H9 (cell line): Measurements from ENCODE around the gene TAF1C. TPM values are rescaled to one million over a fixed set of nuclear protein-coding genes. Genes with fewer than 3 reads are reported as not detected.

ENCODE experiments used
- DNase-seq: peaks from one replicate; pipeline ENCODE4 v3.0.0-alpha.2; 2017
- H2AFZ ChIP-seq: one replicate; pipeline ENCODE4 v1.6.1; 2013; ENCODE audit warnings: mild to moderate bottlenecking, low read length, control low read depth, moderate library complexity
- H2AK5ac ChIP-seq: 2 replicates; pipeline ENCODE4 v1.6.1; 2013; ENCODE audit warnings: low read length, control low read depth, mixed read lengths; ENCODE audit not compliant: insufficient read length
- H2BK120ac ChIP-seq: one replicate; pipeline ENCODE4 v1.6.1; 2013; ENCODE audit warnings: low read depth, mild to moderate bottlenecking, low read length, control low read depth, inconsistent platforms; ENCODE audit not compliant: poor library complexity, severe bottlenecking
- H2BK12ac ChIP-seq: 2 replicates; pipeline ENCODE4 v1.6.1; 2013; ENCODE audit warnings: low read length, control low read depth, mixed read lengths, low read depth; ENCODE audit not compliant: insufficient read length
- H2BK15ac ChIP-seq: 2 replicates; pipeline ENCODE4 v1.6.1; 2013; ENCODE audit warnings: low read depth, low read length, control low read depth
- H2BK20ac ChIP-seq: one replicate; pipeline ENCODE4 v1.6.1; 2013; ENCODE audit warnings: low read depth, mild to moderate bottlenecking, low read length, control low read depth, inconsistent platforms; ENCODE audit not compliant: poor library complexity, severe bottlenecking
- H2BK5ac ChIP-seq: 2 replicates; pipeline ENCODE4 v1.6.1; 2013; ENCODE audit warnings: low read length, control low read depth, mixed read lengths; ENCODE audit not compliant: insufficient read length
- H3K14ac ChIP-seq: 2 replicates; pipeline ENCODE4 v1.6.1; 2013; ENCODE audit warnings: low read length, control low read depth; ENCODE audit not compliant: insufficient read depth
- H3K18ac ChIP-seq: 2 replicates; pipeline ENCODE4 v1.6.1; 2013; ENCODE audit warnings: low read depth, mild to moderate bottlenecking, mixed read lengths, low read length, control low read depth; ENCODE audit not compliant: insufficient read length
- H3K23ac ChIP-seq: 2 replicates; pipeline ENCODE4 v1.6.1; 2013; ENCODE audit warnings: low read length, control low read depth, mixed read lengths, low read depth; ENCODE audit not compliant: insufficient read length
- H3K23me2 ChIP-seq: 2 replicates; pipeline ENCODE4 v1.6.1; 2013; ENCODE audit warnings: low read depth, mild to moderate bottlenecking, mixed read lengths, low read length, control low read depth; ENCODE audit not compliant: insufficient read length, poor library complexity, severe bottlenecking
- H3K27ac ChIP-seq: 2 replicates; pipeline ENCODE4 v1.5.1; 2013; ENCODE audit warnings: low read length, control low read depth, mixed read lengths, low read depth; ENCODE audit not compliant: insufficient read length
- H3K27me3 ChIP-seq: 2 replicates; pipeline ENCODE4 v1.6.1; 2013; ENCODE audit warnings: low read length, control low read depth, inconsistent platforms; ENCODE audit not compliant: insufficient read depth
- H3K4ac ChIP-seq: 2 replicates; pipeline ENCODE4 v1.6.1; 2013; ENCODE audit warnings: low read depth, mild to moderate bottlenecking, control low read depth, inconsistent platforms, low read length, moderate library complexity
- H3K4me1 ChIP-seq: 2 replicates; pipeline ENCODE4 v1.6.1; 2013; ENCODE audit warnings: low read length, control low read depth, inconsistent platforms; ENCODE audit not compliant: insufficient read depth
- H3K4me2 ChIP-seq: 2 replicates; pipeline ENCODE4 v1.6.1; 2013; ENCODE audit warnings: low read length, control low read depth, mixed read lengths; ENCODE audit not compliant: insufficient read length, insufficient read depth
- H3K56ac ChIP-seq: 2 replicates; pipeline ENCODE4 v1.6.1; 2013; ENCODE audit warnings: low read depth, mild to moderate bottlenecking, mixed read lengths, low read length, control low read depth; ENCODE audit not compliant: insufficient read length
- H3K79me1 ChIP-seq: 2 replicates; pipeline ENCODE4 v1.6.1; 2013; ENCODE audit warnings: low read depth, mild to moderate bottlenecking, moderate library complexity, low read length, control low read depth, inconsistent platforms; ENCODE audit not compliant: insufficient read depth, poor library complexity, severe bottlenecking
- H3K79me2 ChIP-seq: 2 replicates; pipeline ENCODE4 v1.6.1; 2013; ENCODE audit warnings: low read length, control low read depth, inconsistent platforms; ENCODE audit not compliant: insufficient read depth
- H3K9ac ChIP-seq: 2 replicates; pipeline ENCODE4 v1.6.1; 2013; ENCODE audit warnings: low read length, control low read depth, mixed read lengths; ENCODE audit not compliant: insufficient read length; ENCODE audit errors: extremely low read depth
- H3K9me3 ChIP-seq: one replicate; pipeline ENCODE4 v1.6.1; 2013; ENCODE audit warnings: low read depth, low read length, inconsistent platforms; ENCODE audit not compliant: control insufficient read depth
- H3T11ph ChIP-seq: one replicate; pipeline ENCODE4 v1.6.1; 2013; ENCODE audit warnings: mild to moderate bottlenecking, low read length, control low read depth, inconsistent platforms
- H4K20me1 ChIP-seq: one replicate; pipeline ENCODE4 v1.6.1; 2013; ENCODE audit not compliant: control insufficient read depth, insufficient read length, insufficient read depth
- H4K5ac ChIP-seq: 2 replicates; pipeline ENCODE4 v1.6.1; 2013; ENCODE audit warnings: low read depth, mild to moderate bottlenecking, mixed read lengths, low read length, control low read depth; ENCODE audit not compliant: insufficient read length
- H4K8ac ChIP-seq: replicated peaks from 2 replicates; pipeline ENCODE4 v1.6.1; 2013; ENCODE audit warnings: low read length, control low read depth, mixed read lengths, low read depth; ENCODE audit not compliant: insufficient read length
- H4K91ac ChIP-seq: 2 replicates; pipeline ENCODE4 v1.6.1; 2013; ENCODE audit warnings: low read depth, mild to moderate bottlenecking, moderate library complexity, mixed read lengths, low read length, control low read depth; ENCODE audit not compliant: insufficient read length
- H3K27ac Mint-ChIP-seq, 3 experiments: 2 replicates in 2 of 3; 3 replicates in 1 of 3; pipeline ENCODE4 v1.8.0; 2020 to 2021; ENCODE audit warnings: mixed read lengths in 3 of 3, mild to moderate bottlenecking in 1 of 3, moderate library complexity in 1 of 3
- H3K27me3 Mint-ChIP-seq: 2 replicates; pipeline ENCODE4 v1.8.0; 2021; ENCODE audit warnings: low read depth, mild to moderate bottlenecking, moderate library complexity, mixed read lengths
- H3K36me3 Mint-ChIP-seq, 3 experiments: 2 replicates in 2 of 3; 3 replicates in 1 of 3; pipeline ENCODE4 v1.8.0; 2020 to 2021; ENCODE audit warnings: low read depth in 3 of 3, mixed read lengths in 3 of 3; ENCODE audit not compliant: insufficient read depth in 1 of 3
- H3K4me1 Mint-ChIP-seq, 2 experiments: 2 replicates each; pipeline ENCODE4 v1.8.0; 2020; ENCODE audit warnings: mixed read lengths in 2 of 2
- H3K4me3 Mint-ChIP-seq, 2 experiments: 2 replicates in 1 of 2; 3 replicates in 1 of 2; pipeline ENCODE4 v1.8.0; 2020 to 2021; ENCODE audit warnings: mild to moderate bottlenecking in 2 of 2, mixed read lengths in 2 of 2, moderate library complexity in 1 of 2
- H3K9me3 Mint-ChIP-seq, 2 experiments: 2 replicates in 1 of 2; 3 replicates in 1 of 2; pipeline ENCODE4 v1.8.0; 2020; ENCODE audit warnings: mild to moderate bottlenecking in 2 of 2, mixed read lengths in 2 of 2, moderate library complexity in 1 of 2
- WGBS: extraction: QIAGEN DNeasy Blood & Tissue Kit; methylation state at CpG from one replicate; pipeline ENCODE4 v1.1.7; 2013; ENCODE audit warnings: missing lambda C conversion rate, low lambda C conversion rate, mixed read lengths; ENCODE audit not compliant: insufficient read length; ENCODE audit errors: extremely low coverage; 5-methylcytosine and 5-hydroxymethylcytosine counted together
- total RNA-seq: library from RNA; stranded (reverse); gene quantifications from 2 replicates; pipeline ENCODE4 v1.2.1, GENCODE V29; 2021
- TF ChIP-seq, protein P1 (sequence below): fragments of 200-600 bp; sonication (generic); conservative IDR thresholded peaks from 3 replicates; pipeline ENCODE4 v1.8.0; 2021; ENCODE audit warnings: antibody characterized with exemption, mild to moderate bottlenecking

Gene TAF1C
- total RNA-seq, 1 experiment from 2014 or later = 78.6 TPM

GRCh38 chr16:84220851-84221250 is 34.0 kb upstream of the TAF1C start:
- no peak overlapping the region for H3K23ac ChIP-seq
- Mint-ChIP-seq H3K4me1 (peaks cover 15% of the 10 kb centered on the region in 2 experiments), H3K27me3 (peaks cover 5% of the 10 kb centered on the region), H3K27ac (no peak overlapping the region), H3K9me3 (no peaks in the 10 kb centered on the region), H3K4me3 (no peak overlapping the region), H3K36me3 (no peaks in the 10 kb centered on the region)
- no peak overlapping the region for H3K4me2 ChIP-seq
- no peaks in the 10 kb centered on the region for H3K23me2 ChIP-seq
- H3K27ac ChIP-seq = no peak overlapping the region
- no peaks in the 10 kb centered on the region; the same call in 1 of the 2 replicates for H3K27me3 ChIP-seq
- H2BK12ac ChIP-seq = no peak overlapping the region
- H3K18ac ChIP-seq = no peak overlapping the region
- no peaks in the 10 kb centered on the region for H3K79me1 ChIP-seq
- no peak overlapping the region for H2BK120ac ChIP-seq
- no peak overlapping the region for H2AK5ac ChIP-seq
- no peak overlapping the region for H4K5ac ChIP-seq
- H2AFZ ChIP-seq = no peak overlapping the region
- H3K14ac ChIP-seq = no peak overlapping the region
- H4K20me1 ChIP-seq = no peaks in the 10 kb centered on the region
- H3K9me3 ChIP-seq = no peaks in the 10 kb centered on the region
- whole genome bisulfite sequencing = no CpG with 5 or more reads among the region's 1 CpG
- TF ChIP-seq, protein P1, sequence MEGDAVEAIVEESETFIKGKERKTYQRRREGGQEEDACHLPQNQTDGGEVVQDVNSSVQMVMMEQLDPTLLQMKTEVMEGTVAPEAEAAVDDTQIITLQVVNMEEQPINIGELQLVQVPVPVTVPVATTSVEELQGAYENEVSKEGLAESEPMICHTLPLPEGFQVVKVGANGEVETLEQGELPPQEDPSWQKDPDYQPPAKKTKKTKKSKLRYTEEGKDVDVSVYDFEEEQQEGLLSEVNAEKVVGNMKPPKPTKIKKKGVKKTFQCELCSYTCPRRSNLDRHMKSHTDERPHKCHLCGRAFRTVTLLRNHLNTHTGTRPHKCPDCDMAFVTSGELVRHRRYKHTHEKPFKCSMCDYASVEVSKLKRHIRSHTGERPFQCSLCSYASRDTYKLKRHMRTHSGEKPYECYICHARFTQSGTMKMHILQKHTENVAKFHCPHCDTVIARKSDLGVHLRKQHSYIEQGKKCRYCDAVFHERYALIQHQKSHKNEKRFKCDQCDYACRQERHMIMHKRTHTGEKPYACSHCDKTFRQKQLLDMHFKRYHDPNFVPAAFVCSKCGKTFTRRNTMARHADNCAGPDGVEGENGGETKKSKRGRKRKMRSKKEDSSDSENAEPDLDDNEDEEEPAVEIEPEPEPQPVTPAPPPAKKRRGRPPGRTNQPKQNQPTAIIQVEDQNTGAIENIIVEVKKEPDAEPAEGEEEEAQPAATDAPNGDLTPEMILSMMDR = no peak
- no peak overlapping the region for H2BK5ac ChIP-seq
- H3T11ph ChIP-seq = no peak overlapping the region
- no peaks in the 10 kb centered on the region for H3K79me2 ChIP-seq
- DNase-seq = no peak
- H4K91ac ChIP-seq = no peak overlapping the region
- no peak overlapping the region for H3K56ac ChIP-seq
- H3K9ac ChIP-seq = no peak overlapping the region
- H3K4me1 ChIP-seq = no peaks in the 10 kb centered on the region
- H4K8ac ChIP-seq = no peak overlapping the region
- no peak overlapping the region for H2BK20ac ChIP-seq
- H3K4ac ChIP-seq = no peak overlapping the region
- H2BK15ac ChIP-seq = no peak overlapping the region
